GM18519 (cell line): Measurements from ENCODE around the gene EHD1.

ENCODE experiments used
- ATAC-seq: cut with Tn5 transposase; IDR thresholded peaks from one replicate; pipeline ENCODE4 v1.9.1; 2021; ENCODE audit warnings: mild to moderate bottlenecking, moderate library complexity; ENCODE audit not compliant: unreplicated experiment, low FRiP score

EHD1 gene

DNA sequence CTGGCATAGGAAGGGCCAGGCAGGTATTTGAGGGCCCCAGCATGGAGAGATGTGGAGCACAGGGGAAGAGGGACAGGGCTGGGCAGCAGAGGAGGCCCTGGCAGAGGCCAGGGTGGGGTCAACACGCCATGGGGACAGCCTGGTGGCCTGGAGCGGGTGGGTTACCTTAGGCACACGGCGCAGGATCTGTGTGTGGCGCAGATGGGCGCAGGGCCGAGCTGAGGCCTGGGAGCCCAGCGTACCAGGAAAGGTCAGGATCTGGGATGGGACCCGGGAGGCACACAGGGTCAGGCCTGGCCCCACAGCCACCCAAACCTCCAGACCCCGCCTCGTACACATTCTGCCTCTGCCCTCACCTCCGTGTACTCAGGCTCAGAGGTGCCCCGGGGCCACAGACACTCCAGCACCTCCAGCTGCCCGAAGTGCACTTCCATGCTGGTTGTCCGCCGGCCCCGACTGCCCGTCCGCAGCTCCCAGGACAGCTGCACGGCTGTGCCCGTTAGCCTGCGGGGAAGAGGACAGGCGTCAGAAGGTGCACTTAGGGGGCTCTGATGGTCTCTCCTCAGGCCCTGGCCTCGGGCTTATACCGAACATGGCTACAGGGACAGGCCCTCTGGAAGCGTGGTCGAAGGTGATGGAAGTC, 32.2 kb upstream of the EHD1 start:
- no peak for ATAC-seq

- ATAC-seq = no peak
Measured at GRCh38 chr11:64909653-64910343, 31.4 kb upstream of the EHD1 start.

GRCh38 chr11:64908766-64909165, 30.3 kb upstream of the EHD1 start:
- ATAC-seq = no peak

GRCh38 chr11:64906314-64906635, 27.9 kb upstream of the EHD1 start:
- ATAC-seq = no peak

- ATAC-seq = no peak
Measured at GRCh38 chr11:64905516-64906313, 27.3 kb upstream of the EHD1 start.

GRCh38 chr11:64903291-64903833, 24.9 kb upstream of the EHD1 start:
- ATAC-seq = no peak

- ATAC-seq = no peak
Measured at GRCh38 chr11:64902102-64902900, 23.9 kb upstream of the EHD1 start.

GRCh38 chr11:64900774-64901173, 22.4 kb upstream of the EHD1 start:
- no peak for ATAC-seq

GRCh38 chr11:64900263-64900678, 21.9 kb upstream of the EHD1 start:
- ATAC-seq = no peak

DNA sequence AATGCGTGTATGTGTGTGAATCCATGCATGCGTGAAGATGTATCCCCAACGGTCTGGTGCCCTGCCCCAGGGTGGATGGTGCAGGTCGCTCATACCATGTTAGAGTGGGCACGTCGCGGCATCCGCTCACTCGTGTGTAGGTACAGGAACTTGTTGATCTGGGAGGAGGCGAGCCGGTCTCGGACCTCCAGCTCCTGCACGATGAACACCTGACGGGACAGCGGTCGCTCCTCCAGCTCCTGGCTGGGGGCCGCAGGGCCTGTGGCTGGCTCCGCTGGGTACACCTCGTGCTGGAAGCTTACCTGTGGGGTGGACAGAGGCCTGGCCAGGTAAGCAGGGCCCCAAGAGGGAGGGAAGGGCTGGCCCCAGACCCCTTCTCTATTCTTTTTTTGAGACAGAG, 20.1 kb upstream of the EHD1 start:
- no peak for ATAC-seq

DNA sequence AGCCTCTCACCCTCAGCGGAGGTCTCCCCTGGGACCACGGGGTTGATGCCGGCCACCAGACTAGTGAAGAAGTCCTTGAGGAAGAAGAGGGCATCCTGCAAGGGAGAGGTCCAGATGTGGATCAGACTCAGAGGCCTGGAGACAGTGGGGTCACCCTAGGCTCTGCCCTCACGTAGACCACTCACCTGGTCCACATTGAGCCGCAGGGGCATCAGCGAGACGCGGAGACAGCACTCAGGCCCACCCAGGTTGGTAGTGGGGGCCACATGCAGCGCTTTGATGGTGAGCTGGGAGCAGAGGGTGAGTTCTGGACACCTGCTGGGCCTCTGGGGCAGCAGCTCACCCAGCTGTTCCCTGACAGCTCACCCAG, 19.6 kb upstream of the EHD1 start:
- ATAC-seq = no peak

GRCh38 chr11:64897381-64898075, 19.1 kb upstream of the EHD1 start:
- no peak for ATAC-seq

DNA sequence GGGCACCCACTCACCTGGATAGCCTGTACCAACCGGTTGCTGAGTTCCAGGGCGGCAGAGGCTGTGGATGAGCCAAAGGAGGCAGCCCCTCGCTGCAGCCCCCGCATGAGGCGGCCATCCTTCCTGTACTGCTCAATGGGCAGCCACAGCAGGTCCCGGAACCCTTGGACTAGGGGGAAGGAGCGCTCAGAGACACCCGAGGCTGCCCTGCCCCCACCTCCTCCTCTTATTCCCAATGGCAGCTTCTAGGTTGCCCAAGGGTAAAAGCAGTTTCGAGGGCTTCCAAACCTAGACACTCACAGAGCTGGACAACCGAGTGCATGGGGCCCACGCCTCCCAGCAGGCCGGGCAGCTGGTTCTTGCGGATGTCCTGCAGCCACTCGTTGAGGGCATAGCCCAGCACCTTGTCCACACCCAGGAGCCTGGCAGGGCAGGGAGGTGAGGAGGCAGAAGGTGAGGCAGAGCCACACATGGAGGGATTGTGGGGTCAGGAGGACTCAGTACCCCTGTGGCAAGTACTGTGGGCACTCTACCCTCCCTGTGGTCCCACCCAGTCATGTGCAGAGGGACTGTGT, 18.1 kb upstream of the EHD1 start:
- ATAC-seq = no peak

DNA sequence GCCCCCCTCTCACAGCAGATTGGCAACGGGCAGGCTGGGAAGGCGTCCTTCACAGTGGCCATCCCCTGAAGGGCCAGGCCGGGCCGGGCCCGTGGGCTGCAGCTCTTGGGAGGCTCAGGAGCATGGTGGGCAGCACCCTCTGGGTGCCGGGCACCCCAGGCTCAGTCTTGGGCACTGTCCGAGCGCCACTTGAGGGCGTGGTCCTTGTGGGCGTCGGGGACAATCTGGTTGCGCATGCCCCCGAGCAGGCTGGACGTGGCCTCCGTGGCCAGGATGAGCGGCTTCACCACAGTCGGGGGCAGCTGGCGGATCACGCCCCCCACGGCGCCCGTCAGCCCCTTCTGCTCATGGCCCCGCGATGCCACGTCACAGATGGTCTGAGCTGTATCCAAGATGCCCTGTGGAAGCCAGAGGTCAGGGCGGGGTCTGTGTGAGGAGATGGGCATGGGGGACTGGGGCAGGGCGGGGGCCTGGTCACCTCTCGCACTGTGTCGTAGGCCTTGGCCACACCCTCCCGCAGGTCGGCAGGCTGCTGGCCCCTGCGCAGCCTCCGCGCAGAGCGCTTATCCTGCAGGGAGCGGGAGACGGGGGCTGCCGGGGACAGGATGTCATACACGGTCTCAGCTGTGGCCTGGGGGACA, 16.5 kb upstream of the EHD1 start:
- no peak for ATAC-seq

DNA sequence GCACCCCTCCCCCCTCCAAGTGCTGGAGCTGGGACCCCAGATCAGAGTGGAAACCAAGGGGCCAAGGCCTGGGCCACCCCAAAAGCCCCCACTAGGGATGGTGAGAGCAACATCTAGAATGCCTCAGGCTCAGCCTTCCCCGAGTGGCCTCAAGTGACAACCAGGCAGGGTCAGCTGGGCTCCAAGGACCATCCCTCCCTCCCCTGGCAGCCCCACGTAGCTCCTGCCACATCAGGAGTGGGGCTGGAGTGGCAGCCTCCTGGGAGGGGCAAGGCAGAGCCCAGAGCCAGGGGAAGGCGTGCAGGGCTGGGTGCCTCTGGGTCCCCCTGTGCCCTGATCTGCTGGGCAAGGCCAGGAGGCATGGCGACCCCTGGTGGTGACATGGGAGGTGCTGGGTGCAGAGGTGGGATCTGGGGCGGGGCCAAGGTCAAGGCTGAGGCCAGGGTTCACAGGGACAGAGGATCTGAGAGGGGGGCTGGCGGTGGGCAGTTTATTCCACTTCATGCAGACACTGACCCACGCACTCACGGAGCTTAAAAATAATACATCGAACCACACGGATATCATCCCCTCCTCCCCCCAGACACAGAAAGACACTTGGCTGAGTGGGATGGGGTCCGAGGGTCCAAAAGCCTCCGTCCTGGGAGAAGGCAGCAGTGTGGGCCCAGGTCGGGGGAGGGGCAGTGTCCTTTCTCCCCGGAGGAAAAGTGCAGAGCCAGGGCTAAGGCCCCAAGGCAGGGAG, 15.8 kb upstream of the EHD1 start:
- no peak for ATAC-seq

DNA sequence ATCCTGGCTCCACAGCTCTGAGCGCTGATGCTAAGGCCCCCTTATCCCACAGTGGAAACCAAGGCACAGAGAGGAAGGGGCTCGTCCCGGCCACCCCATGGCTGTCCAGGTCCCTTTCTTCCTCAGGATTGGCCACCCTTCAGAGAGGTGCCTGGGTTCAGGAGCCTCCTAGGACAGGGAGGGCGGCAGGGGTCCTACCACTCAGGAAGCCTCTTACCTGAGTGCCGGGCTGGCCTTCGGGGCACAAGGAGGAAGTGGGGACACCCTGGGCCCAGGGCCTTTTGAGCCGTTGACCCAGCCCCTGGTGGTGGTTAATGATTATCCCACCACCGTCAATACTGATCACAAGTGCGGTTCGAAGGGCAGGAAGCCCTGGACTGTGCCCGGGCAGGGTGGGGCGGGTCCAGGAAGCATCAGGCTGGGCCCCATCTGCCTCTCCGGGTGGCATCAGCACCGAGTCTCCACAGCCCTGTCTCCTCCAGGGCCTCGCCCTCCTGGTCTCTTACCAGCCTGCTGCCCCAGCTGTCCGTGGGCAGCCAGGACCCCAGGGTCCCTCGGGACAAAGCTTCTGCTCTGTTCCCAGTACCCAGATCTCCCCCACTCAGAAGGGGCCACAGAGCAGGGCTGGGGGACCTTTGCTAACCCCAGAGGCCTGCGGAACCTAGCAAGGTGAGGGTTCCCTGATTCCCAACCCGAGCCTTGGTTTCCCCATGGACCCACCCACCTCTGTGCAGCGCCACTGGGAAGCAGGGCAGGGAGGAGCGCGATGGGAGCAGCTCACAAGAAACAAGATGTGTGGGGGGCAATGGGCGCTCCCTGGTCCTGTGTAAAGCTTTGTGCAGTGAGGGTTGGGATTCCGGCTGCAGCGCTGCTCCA, 15.0 kb upstream of the EHD1 start:
- no peak for ATAC-seq

DNA sequence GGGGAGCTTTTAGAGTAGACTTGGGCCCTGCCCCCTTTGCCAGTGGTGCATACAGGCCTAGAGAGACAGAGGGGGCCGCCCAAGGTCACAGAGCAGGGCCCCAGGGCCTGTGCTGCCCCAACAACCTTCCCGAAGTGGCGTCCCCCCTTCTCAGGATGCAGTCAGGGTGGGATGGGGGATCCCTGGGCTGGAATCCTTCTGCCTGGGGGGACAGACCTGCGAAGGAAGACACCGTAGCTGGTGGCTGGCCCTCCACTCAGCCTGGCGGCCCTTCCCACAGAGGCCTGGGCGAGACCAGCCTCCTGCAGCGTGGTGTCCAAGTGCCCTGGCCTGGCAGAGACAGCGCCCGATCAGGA, 14.4 kb upstream of the EHD1 start:
- ATAC-seq = no peak

GRCh38 chr11:64892411-64892831, 14.0 kb upstream of the EHD1 start:
- no peak for ATAC-seq
